GM23338 (cell line): Measurements from ENCODE around the gene ACOX1. TPM values are rescaled to one million over a fixed set of nuclear protein-coding genes. Genes with fewer than 3 reads are reported as not detected.
A peak's percentile ranks its signal among the peaks of the same experiment; 100 is the strongest.

Experiments
- ATAC-seq: fragments of 200-7000 bp; cut with Tn5 transposase; 3 replicates; pipeline ENCODE4 v1.9.1; 2020
- DNase-seq: peaks from one replicate; pipeline ENCODE4 v3.0.0-alpha.2; 2015; ENCODE audit warnings: low spot score
- H2AFZ ChIP-seq: fragments of 200-600 bp; sonication (generic); 2 replicates; pipeline ENCODE4 v1.8.0; 2016; ENCODE audit warnings: antibody characterized with exemption, mild to moderate bottlenecking, moderate library complexity
- H3F3A ChIP-seq: fragments of 200-600 bp; sonication (generic); replicated peaks from 2 replicates; pipeline ENCODE4 v1.8.0; 2017; ENCODE audit warnings: antibody characterized with exemption, mixed run types, low read depth
- H3K27ac ChIP-seq: fragments of 200-600 bp; sonication (generic); 2 replicates; pipeline ENCODE4 v1.6.1; 2016; ENCODE audit warnings: low read depth
- H3K27me3 ChIP-seq: fragments of 200-600 bp; sonication (generic); 2 replicates; pipeline ENCODE4 v1.8.0; 2016; ENCODE audit warnings: mild to moderate bottlenecking, mixed run types, moderate library complexity; ENCODE audit not compliant: insufficient read depth
- H3K36me3 ChIP-seq: fragments of 200-600 bp; sonication (generic); 2 replicates; pipeline ENCODE4 v1.8.0; 2016; ENCODE audit warnings: mild to moderate bottlenecking; ENCODE audit not compliant: insufficient read depth
- H3K4me1 ChIP-seq: fragments of 200-600 bp; sonication (generic); 2 replicates; pipeline ENCODE4 v1.8.0; 2016; ENCODE audit warnings: mild to moderate bottlenecking, moderate library complexity; ENCODE audit not compliant: insufficient read depth
- H3K4me2 ChIP-seq: fragments of 200-600 bp; sonication (generic); 2 replicates; pipeline ENCODE4 v1.7.1; 2017; ENCODE audit warnings: mixed run types
- H3K4me3 ChIP-seq: fragments of 200-600 bp; sonication (generic); 2 replicates; pipeline ENCODE4 v1.6.1; 2016; ENCODE audit warnings: mixed run types
- H3K79me2 ChIP-seq: fragments of 200-600 bp; sonication (generic); replicated peaks from 2 replicates; pipeline ENCODE4 v1.8.0; 2017; ENCODE audit warnings: mild to moderate bottlenecking; ENCODE audit not compliant: insufficient read depth
- H3K9me2 ChIP-seq: fragments of 200-600 bp; sonication (generic); 2 replicates; pipeline ENCODE4 v1.8.0; 2017; ENCODE audit not compliant: insufficient read depth
- H4K20me1 ChIP-seq: fragments of 200-600 bp; sonication (generic); replicated peaks from 2 replicates; pipeline ENCODE4 v1.8.0; 2017; ENCODE audit warnings: mild to moderate bottlenecking; ENCODE audit not compliant: insufficient read depth
- H3K27ac Mint-ChIP-seq: 2 replicates; pipeline ENCODE4 v1.8.0; 2020; ENCODE audit warnings: inconsistent platforms, mild to moderate bottlenecking, moderate library complexity, mixed read lengths
- H3K27me3 Mint-ChIP-seq: 3 replicates; pipeline ENCODE4 v1.8.0; 2022; ENCODE audit warnings: low read depth, mild to moderate bottlenecking, moderate library complexity, mixed read lengths, inconsistent platforms; ENCODE audit not compliant: insufficient read depth, poor library complexity
- H3K36me3 Mint-ChIP-seq: 3 replicates; pipeline ENCODE4 v1.8.0; 2021; ENCODE audit warnings: low read depth, mild to moderate bottlenecking, inconsistent platforms, moderate library complexity, mixed read lengths
- H3K4me1 Mint-ChIP-seq: 3 replicates; pipeline ENCODE4 v1.8.0; 2020; ENCODE audit warnings: mild to moderate bottlenecking, inconsistent platforms, mixed read lengths
- H3K4me3 Mint-ChIP-seq: 3 replicates; pipeline ENCODE4 v1.8.0; 2021; ENCODE audit warnings: moderate library complexity, mild to moderate bottlenecking, inconsistent platforms, mixed read lengths
- H3K9me3 Mint-ChIP-seq: 3 replicates; pipeline ENCODE4 v1.8.0; 2020; ENCODE audit warnings: moderate library complexity, mild to moderate bottlenecking, inconsistent platforms, mixed read lengths
- CTCF ChIP-seq, 2 experiments: fragments of 200-600 bp in 1 of 2; sonication (generic) in 1 of 2; conservative IDR thresholded peaks; 2 replicates each; pipeline versions ENCODE4 v1.5.1 to v1.6.1; 2016 to 2017; ENCODE audit warnings: antibody characterized with exemption in 2 of 2, low read depth in 2 of 2, mild to moderate bottlenecking in 2 of 2, moderate library complexity in 1 of 2
- ZNF114 ChIP-seq: fragments of 250-450 bp; sonication (Bioruptor Pico); IDR thresholded peaks from 2 replicates; pipeline ENCODE4 v1.5.0; 2020; ENCODE audit warnings: mild to moderate bottlenecking, moderate library complexity
- ZNF462 ChIP-seq: fragments of 250-450 bp; sonication (Bioruptor Pico); IDR thresholded peaks from 2 replicates; pipeline ENCODE4 v1.5.0; 2020; ENCODE audit warnings: mild to moderate bottlenecking, moderate library complexity
- polyA plus RNA-seq: library from polyadenylated mRNA; unstranded; fragments of >200 nt; fragmentation: Nextera tagmentation; extraction: Ambion mirVana; gene quantifications from 2 replicates; pipeline ENCODE4 v1.2.1, GENCODE V29; 2016
- total RNA-seq: library from RNA; depleted of rRNA; stranded (reverse); fragments of >200 nt; shearing (Covaris generic); gene quantifications from 2 replicates; pipeline ENCODE4 v1.2.3, GENCODE V29; 2014
- TF ChIP-seq, protein P1 (sequence below): IDR thresholded peaks from one replicate; pipeline ENCODE4 v1.6.1; 2018; ENCODE audit warnings: antibody characterized with exemption; ENCODE audit not compliant: unreplicated experiment
- TF ChIP-seq, protein P2 (sequence below): IDR thresholded peaks from 2 replicates; pipeline ENCODE4 v1.6.1; 2016; ENCODE audit warnings: antibody characterized with exemption

Gene ACOX1
- total and polyA plus RNA-seq, 2 experiments from 2014 or later, result 12.8 to 32.9 TPM

GRCh38 chr17:75910699-75911098 is 68.3 kb downstream of the ACOX1 start:
- Mint-ChIP-seq H3K27ac (no peak overlapping the region), H3K9me3 (no peaks in the 10 kb centered on the region), H3K27me3 (peaks cover 6% of the 10 kb centered on the region), H3K36me3 (peaks cover 2% of the 10 kb centered on the region; the same call in 2 of the 3 replicates), H3K4me3 (no peak overlapping the region), H3K4me1 (no peaks in the 10 kb centered on the region; the same call in 2 of the 3 replicates)
- DNase-seq, result peak; percentile 53
- peak; percentile 87 for ATAC-seq
- no peaks in the 10 kb centered on the region for H3K9me2 ChIP-seq
- no peak overlapping the region for H2AFZ ChIP-seq
- H3F3A ChIP-seq, result 0 out of 2 replicates have a peak, but pooled peaks cover 4% of the 10 kb centered on the region
- TF ChIP-seq, protein P1, sequence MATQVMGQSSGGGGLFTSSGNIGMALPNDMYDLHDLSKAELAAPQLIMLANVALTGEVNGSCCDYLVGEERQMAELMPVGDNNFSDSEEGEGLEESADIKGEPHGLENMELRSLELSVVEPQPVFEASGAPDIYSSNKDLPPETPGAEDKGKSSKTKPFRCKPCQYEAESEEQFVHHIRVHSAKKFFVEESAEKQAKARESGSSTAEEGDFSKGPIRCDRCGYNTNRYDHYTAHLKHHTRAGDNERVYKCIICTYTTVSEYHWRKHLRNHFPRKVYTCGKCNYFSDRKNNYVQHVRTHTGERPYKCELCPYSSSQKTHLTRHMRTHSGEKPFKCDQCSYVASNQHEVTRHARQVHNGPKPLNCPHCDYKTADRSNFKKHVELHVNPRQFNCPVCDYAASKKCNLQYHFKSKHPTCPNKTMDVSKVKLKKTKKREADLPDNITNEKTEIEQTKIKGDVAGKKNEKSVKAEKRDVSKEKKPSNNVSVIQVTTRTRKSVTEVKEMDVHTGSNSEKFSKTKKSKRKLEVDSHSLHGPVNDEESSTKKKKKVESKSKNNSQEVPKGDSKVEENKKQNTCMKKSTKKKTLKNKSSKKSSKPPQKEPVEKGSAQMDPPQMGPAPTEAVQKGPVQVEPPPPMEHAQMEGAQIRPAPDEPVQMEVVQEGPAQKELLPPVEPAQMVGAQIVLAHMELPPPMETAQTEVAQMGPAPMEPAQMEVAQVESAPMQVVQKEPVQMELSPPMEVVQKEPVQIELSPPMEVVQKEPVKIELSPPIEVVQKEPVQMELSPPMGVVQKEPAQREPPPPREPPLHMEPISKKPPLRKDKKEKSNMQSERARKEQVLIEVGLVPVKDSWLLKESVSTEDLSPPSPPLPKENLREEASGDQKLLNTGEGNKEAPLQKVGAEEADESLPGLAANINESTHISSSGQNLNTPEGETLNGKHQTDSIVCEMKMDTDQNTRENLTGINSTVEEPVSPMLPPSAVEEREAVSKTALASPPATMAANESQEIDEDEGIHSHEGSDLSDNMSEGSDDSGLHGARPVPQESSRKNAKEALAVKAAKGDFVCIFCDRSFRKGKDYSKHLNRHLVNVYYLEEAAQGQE, result no peak
- TF ChIP-seq, protein P2, sequence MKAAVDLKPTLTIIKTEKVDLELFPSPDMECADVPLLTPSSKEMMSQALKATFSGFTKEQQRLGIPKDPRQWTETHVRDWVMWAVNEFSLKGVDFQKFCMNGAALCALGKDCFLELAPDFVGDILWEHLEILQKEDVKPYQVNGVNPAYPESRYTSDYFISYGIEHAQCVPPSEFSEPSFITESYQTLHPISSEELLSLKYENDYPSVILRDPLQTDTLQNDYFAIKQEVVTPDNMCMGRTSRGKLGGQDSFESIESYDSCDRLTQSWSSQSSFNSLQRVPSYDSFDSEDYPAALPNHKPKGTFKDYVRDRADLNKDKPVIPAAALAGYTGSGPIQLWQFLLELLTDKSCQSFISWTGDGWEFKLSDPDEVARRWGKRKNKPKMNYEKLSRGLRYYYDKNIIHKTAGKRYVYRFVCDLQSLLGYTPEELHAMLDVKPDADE, result no peak
- TF ChIP-seq CTCF (conservative IDR thresholded peaks at IDR 0.05; ENCODE audit: low read depth in 2 of 2), result no peak
- TF ChIP-seq ZNF462, result no peak
- no peak for TF ChIP-seq ZNF114 (CRISPR knock-in tag)
- H3K27ac ChIP-seq, result no peak overlapping the region
- no peaks in the 10 kb centered on the region; the same call in 1 of the 2 replicates for H3K4me1 ChIP-seq
- no peak overlapping the region for H3K4me2 ChIP-seq
- H3K36me3 ChIP-seq, result no peaks in the 10 kb centered on the region
- H3K4me3 ChIP-seq, result no peak overlapping the region
- H3K27me3 ChIP-seq, result no peaks in the 10 kb centered on the region
- no peaks in the 10 kb centered on the region for H3K79me2 ChIP-seq
- no peaks in the 10 kb centered on the region for H4K20me1 ChIP-seq
